Measurements from ENCODE around the gene GATA5.

The GATA5 gene

DNA sequence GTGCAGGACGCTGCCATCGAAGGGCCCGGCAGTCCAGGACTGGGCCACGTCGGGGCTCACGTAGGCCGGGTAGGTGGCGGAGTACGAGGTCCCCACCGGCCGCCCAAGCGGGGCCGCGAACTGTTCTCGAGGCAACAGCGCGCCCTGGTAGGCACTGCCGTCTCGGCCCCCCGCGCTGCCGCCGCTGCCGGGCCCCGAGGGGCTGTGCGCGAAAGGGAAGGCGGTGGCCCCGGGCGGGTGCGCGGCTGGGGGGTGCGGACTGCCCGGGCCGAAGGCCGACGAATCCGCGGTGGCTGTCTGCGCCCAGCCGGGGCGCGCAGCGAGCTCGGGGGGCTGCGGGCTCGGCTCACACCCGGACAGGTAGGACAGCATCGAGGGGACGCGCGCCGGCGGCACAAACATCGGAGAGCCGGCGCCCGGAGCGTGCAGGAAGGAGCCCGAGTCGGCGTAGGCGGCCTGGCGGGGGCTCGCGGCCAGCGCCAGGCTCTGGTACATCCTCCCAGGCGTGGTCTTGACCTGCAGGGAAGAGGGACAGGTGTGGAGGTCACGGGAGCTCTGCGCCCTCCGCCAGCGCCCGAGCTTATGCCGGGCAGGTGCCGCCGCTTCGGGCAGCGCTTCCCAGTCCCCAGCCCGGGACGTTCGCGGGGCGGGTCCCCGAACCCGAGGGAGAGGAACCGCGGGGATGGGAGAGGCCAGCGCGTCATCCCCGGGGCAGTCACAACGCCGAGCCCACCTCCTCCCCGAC lies 596 bp downstream of the GATA5 start:
- no CpG with 5 or more reads among the region's 93 CpGs for WGBS, 2 donors (ENCODE audit: extremely low coverage in 2 of 2, insufficient read length in 2 of 2, insufficient replicate concordance in 1 of 2)
- H3K79me1 ChIP-seq (ENCODE audit: low read depth, low read length): no peaks in the 10 kb centered on the region
- H2AFZ ChIP-seq (ENCODE audit: low read length): peak overlapping the region; percentile 53
- H3K27ac ChIP-seq (replicated peaks; ENCODE audit: low read length): no peak overlapping the region
- no peak overlapping the region for H3K4ac ChIP-seq (ENCODE audit: low read length)
- H2BK5ac ChIP-seq (ENCODE audit: low read length): no peak overlapping the region
- H3K9ac ChIP-seq (ENCODE audit: low read depth, low read length, poor library complexity): peak overlapping the region; percentile 16
- H3K23ac ChIP-seq (ENCODE audit: low read depth, low read length, poor library complexity): peak overlapping the region; percentile 71
- peak overlapping the region; percentile 98 for H2BK12ac ChIP-seq (ENCODE audit: low read length)
- peak overlapping the region; percentile 81 for H3K4me2 ChIP-seq (ENCODE audit: insufficient read depth, low read length, poor library complexity, severe bottlenecking)
- peaks cover 2 to 3% of the 10 kb centered on the region in 2 donors for H3K4me1 ChIP-seq (ENCODE audit: control insufficient read depth in 2 of 2, insufficient read depth in 1 of 2, low read depth in 1 of 2, low read length in 2 of 2)
- peaks cover 34 to 91% (median 76%) of the 10 kb centered on the region in 3 experiments for H3K27me3 ChIP-seq (ENCODE audit: control insufficient read depth in 3 of 3, insufficient read depth in 3 of 3, low read depth in 1 of 3, low read length in 3 of 3)
- no peak for DNase-seq (ENCODE audit: low spot score)
- peak overlapping the region; percentile 52 for H2BK15ac ChIP-seq (ENCODE audit: low read length)
- H3K4me3 ChIP-seq (ENCODE audit: low read length in 2 of 2): peak overlapping the region in 1 of 2 donors; percentile 57
- H2AK5ac ChIP-seq (ENCODE audit: low read depth, low read length): peak overlapping the region; percentile 99
- H3K9me3 ChIP-seq (replicated peaks in 1 of 2; ENCODE audit: control insufficient read depth in 2 of 2, insufficient read depth in 1 of 2, low read depth in 1 of 2, low read length in 2 of 2): peaks cover 0 to 4% of the 10 kb centered on the region in 2 donors
- no peak overlapping the region for H3K14ac ChIP-seq (ENCODE audit: low read length)
- H3K36me3 ChIP-seq (replicated peaks in 1 of 2; ENCODE audit: control insufficient read depth in 2 of 2, insufficient read depth in 2 of 2, low read length in 2 of 2): no peaks in the 10 kb centered on the region
- peak overlapping the region; percentile 50 for H2BK120ac ChIP-seq (ENCODE audit: low read depth, low read length)
- H4K8ac ChIP-seq (ENCODE audit: low read depth, low read length): no peak overlapping the region
- H3K18ac ChIP-seq (ENCODE audit: low read length): peak overlapping the region; percentile 81
- no peak overlapping the region for H4K91ac ChIP-seq (ENCODE audit: low read depth, low read length, poor library complexity)

DNA sequence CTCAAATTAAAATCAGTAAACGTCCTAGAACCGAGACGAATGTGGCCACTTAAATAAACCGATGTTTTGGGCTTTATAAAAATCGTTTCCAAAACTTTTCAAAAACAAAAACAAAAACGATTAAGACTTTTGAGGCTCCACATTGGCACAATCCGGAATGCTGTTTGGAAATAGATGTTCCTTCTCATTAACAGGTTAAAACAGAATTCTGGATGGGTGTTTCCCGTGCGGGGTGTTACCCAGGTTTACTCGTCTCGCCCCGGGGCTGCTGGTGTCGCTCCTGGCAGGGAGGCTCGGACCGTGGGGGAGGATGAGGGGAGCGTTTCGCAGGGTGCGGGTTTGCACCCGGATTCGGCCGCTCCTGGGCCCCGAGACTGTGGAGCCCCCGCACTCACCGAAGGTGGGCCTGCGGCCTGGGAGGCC lies 1.2 kb downstream of the GATA5 start:
- no peak overlapping the region for H2AFZ ChIP-seq (ENCODE audit: low read length)
- no peak overlapping the region for H3K4ac ChIP-seq (ENCODE audit: low read length)
- H3K9me3 ChIP-seq (replicated peaks in 1 of 2; ENCODE audit: control insufficient read depth in 2 of 2, insufficient read depth in 1 of 2, low read depth in 1 of 2, low read length in 2 of 2): peaks cover 0 to 4% of the 10 kb centered on the region in 2 donors
- H2BK5ac ChIP-seq (ENCODE audit: low read length): no peak overlapping the region
- no peak overlapping the region for H3K23ac ChIP-seq (ENCODE audit: low read depth, low read length, poor library complexity)
- H3K36me3 ChIP-seq (replicated peaks in 1 of 2; ENCODE audit: control insufficient read depth in 2 of 2, insufficient read depth in 2 of 2, low read length in 2 of 2): no peaks in the 10 kb centered on the region
- no peaks in the 10 kb centered on the region for H3K79me1 ChIP-seq (ENCODE audit: low read depth, low read length)
- peaks cover 34 to 93% (median 74%) of the 10 kb centered on the region in 3 experiments for H3K27me3 ChIP-seq (ENCODE audit: control insufficient read depth in 3 of 3, insufficient read depth in 3 of 3, low read depth in 1 of 3, low read length in 3 of 3)
- H3K4me1 ChIP-seq (ENCODE audit: control insufficient read depth in 2 of 2, insufficient read depth in 1 of 2, low read depth in 1 of 2, low read length in 2 of 2): peaks cover 2 to 6% of the 10 kb centered on the region in 2 donors
- H2BK15ac ChIP-seq (ENCODE audit: low read length): no peak overlapping the region
- no peak for DNase-seq (ENCODE audit: low spot score)
- peak overlapping the region; percentile 16 for H3K9ac ChIP-seq (ENCODE audit: low read depth, low read length, poor library complexity)
- no peak overlapping the region for H4K91ac ChIP-seq (ENCODE audit: low read depth, low read length, poor library complexity)
- H2BK12ac ChIP-seq (ENCODE audit: low read length): peak overlapping the region; percentile 98
- no peak overlapping the region for H3K14ac ChIP-seq (ENCODE audit: low read length)
- H3K4me2 ChIP-seq (ENCODE audit: insufficient read depth, low read length, poor library complexity, severe bottlenecking): peak overlapping the region; percentile 48
- no peak overlapping the region for H4K8ac ChIP-seq (ENCODE audit: low read depth, low read length)
- no peak overlapping the region for H3K27ac ChIP-seq (replicated peaks; ENCODE audit: low read length)
- peak overlapping the region; percentile 80 for H3K18ac ChIP-seq (ENCODE audit: low read length)
- WGBS, 2 donors (ENCODE audit: extremely low coverage in 2 of 2, insufficient read length in 2 of 2, insufficient replicate concordance in 1 of 2): no CpG with 5 or more reads among the region's 25 CpGs
- H2AK5ac ChIP-seq (ENCODE audit: low read depth, low read length): peak overlapping the region; percentile 99
- H3K4me3 ChIP-seq (ENCODE audit: low read length in 2 of 2): no peak overlapping the region
- peak overlapping the region; percentile 50 for H2BK120ac ChIP-seq (ENCODE audit: low read depth, low read length)

DNA sequence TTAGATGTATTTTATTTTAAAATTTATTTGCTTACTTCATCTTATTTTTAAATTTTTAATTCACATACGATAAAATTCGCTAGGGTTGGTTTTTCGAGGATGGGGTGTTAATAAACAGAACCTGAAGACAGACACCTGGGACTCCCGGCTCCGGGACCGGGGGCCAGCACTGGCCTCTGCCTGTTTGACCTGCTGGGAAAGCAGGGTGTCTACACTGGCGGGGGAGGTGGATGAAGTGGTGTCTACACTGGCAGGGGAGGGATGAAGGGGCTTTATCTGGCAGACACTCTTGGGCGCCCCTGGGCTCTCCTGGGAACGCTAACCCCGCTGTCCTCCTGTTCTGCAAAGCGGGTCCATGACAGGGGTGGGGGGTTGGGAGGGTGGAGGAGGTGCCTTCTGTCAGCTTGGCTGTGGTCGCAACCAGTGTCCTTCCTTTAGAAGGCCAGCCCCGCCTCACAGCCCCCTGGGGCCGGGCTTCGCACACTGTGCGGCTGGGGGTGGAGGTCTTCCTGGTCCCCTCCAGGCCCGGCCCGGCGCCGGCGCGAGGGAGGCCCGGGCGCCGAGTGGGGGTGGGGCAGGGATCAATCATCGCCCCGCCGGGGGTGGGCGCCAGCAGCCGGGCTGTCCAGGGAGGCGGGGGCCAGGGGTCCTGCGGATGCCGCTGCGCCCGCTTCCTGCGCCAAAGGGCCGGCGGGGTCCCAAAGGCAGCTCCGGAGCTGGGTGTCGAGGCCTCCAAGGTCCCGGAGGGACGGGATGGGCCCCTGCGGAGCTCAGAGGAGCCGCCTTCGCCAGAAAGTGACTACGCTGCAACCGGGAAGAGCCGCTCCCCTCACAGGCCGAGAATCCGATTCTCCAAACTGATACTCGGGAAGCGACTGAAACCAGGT lies 1.8 kb downstream of the GATA5 start:
- H3K23ac ChIP-seq (ENCODE audit: low read depth, low read length, poor library complexity): no peak overlapping the region
- H3K27ac ChIP-seq (replicated peaks; ENCODE audit: low read length): no peak overlapping the region
- H4K91ac ChIP-seq (ENCODE audit: low read depth, low read length, poor library complexity): no peak overlapping the region
- H3K9me3 ChIP-seq (replicated peaks in 1 of 2; ENCODE audit: control insufficient read depth in 2 of 2, insufficient read depth in 1 of 2, low read depth in 1 of 2, low read length in 2 of 2): peaks cover 0 to 2% of the 10 kb centered on the region in 2 donors
- peak overlapping the region; percentile 6 for H4K8ac ChIP-seq (ENCODE audit: low read depth, low read length)
- peak overlapping the region; percentile 48 for H3K4me2 ChIP-seq (ENCODE audit: insufficient read depth, low read length, poor library complexity, severe bottlenecking)
- H3K9ac ChIP-seq (ENCODE audit: low read depth, low read length, poor library complexity): no peak overlapping the region
- H3K4ac ChIP-seq (ENCODE audit: low read length): no peak overlapping the region
- peaks cover 30 to 93% (median 68%) of the 10 kb centered on the region in 3 experiments for H3K27me3 ChIP-seq (ENCODE audit: control insufficient read depth in 3 of 3, insufficient read depth in 3 of 3, low read depth in 1 of 3, low read length in 3 of 3)
- H2BK12ac ChIP-seq (ENCODE audit: low read length): no peak overlapping the region
- H3K18ac ChIP-seq (ENCODE audit: low read length): peak overlapping the region; percentile 59
- H2BK15ac ChIP-seq (ENCODE audit: low read length): peak overlapping the region; percentile 38
- no peak for DNase-seq (ENCODE audit: low spot score)
- H2BK5ac ChIP-seq (ENCODE audit: low read length): no peak overlapping the region
- H3K36me3 ChIP-seq (replicated peaks in 1 of 2; ENCODE audit: control insufficient read depth in 2 of 2, insufficient read depth in 2 of 2, low read length in 2 of 2): no peaks in the 10 kb centered on the region
- H3K14ac ChIP-seq (ENCODE audit: low read length): no peak overlapping the region
- no peaks in the 10 kb centered on the region for H3K79me1 ChIP-seq (ENCODE audit: low read depth, low read length)
- H2BK120ac ChIP-seq (ENCODE audit: low read depth, low read length): no peak overlapping the region
- peak overlapping the region; percentile 44 for H2AK5ac ChIP-seq (ENCODE audit: low read depth, low read length)
- H3K4me1 ChIP-seq (ENCODE audit: control insufficient read depth in 2 of 2, insufficient read depth in 1 of 2, low read depth in 1 of 2, low read length in 2 of 2): peaks cover 2 to 6% of the 10 kb centered on the region in 2 donors
- H2AFZ ChIP-seq (ENCODE audit: low read length): peak overlapping the region; percentile 41
- no peak overlapping the region for H3K4me3 ChIP-seq (ENCODE audit: low read length in 2 of 2)
- no CpG with 5 or more reads among the region's 52 CpGs for WGBS, 2 donors (ENCODE audit: extremely low coverage in 2 of 2, insufficient read length in 2 of 2, insufficient replicate concordance in 1 of 2)
